ENCODE data around the gene IGF2R.

Gene IGF2R

DNA sequence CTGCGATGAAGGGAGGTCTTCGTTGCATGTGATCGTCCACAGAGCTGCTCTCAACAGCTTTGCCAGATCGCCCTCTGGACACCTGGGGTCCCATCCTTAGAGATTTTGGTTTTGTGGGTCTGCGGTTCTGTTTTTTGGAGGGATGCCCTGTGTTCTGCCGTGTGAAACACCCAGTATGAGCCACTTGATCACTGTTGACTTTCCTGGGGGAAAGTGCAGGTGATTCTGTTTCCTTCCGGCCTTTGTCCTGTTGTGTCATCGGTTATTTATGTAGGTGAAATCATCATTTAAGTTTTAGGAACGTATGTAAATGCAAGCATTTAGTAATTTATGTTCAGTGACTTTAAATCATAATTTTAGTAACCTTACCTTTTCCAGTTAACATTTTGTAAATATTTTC lies 96.3 kb downstream of the IGF2R start:
- H3K4me3 ChIP-seq (ENCODE audit: low read depth, low read length): no peak overlapping the region
- no peak for DNase-seq (ENCODE audit: low read depth)

- no peak for DNase-seq (ENCODE audit: low read depth)
- no peak overlapping the region for H3K4me3 ChIP-seq (ENCODE audit: low read depth, low read length)
Observed at GRCh38 chr6:160067564-160067963, 98.7 kb downstream of the IGF2R start.

- no peak for DNase-seq (ENCODE audit: low read depth)
- H3K4me3 ChIP-seq (ENCODE audit: low read depth, low read length): no peak overlapping the region
Observed at GRCh38 chr6:160068346-160068745, 99.5 kb downstream of the IGF2R start.

DNA sequence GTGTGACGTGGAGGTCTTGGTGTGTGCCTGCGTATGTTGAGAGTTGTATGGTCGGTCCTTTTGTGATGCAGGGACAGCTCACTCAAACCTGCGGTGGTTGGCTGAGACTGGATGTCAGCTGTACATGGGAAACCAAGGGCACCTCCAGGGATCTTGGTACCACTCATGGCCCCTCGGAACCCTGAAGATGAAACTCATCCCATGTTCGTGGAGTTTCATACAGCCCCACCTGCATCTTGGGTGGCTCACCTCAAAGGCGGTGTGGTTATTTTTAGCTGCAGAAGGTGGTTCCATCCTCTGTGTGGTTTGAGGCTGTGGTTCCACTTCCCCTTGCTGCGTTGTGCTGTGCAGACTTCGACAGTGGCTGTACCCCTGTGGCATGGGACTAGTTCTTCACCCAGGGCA lies 100.2 kb downstream of the IGF2R start:
- DNase-seq (ENCODE audit: low read depth): no peak
- H3K4me3 ChIP-seq (ENCODE audit: low read depth, low read length): no peak overlapping the region

DNA sequence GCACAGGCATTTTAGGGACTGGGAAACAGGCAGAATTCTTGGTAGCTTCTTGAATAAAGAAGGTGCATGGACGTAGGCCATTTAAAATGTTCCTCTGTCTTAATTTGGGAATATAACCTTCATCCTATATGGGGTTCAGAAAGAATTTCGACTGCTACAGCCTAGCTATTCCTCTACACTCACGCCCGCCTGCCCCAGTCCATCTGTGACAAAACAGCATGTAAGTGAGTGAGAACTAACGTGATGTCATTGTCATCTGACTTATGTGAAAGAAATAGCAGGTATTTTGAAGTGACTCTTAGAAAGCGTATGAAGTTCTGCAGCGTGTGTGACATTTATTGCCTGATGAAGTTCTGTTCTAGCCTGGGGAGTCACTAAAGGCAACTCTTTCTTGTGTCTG lies 100.6 kb downstream of the IGF2R start:
- H3K4me3 ChIP-seq (ENCODE audit: low read depth, low read length): no peak overlapping the region
- no peak for DNase-seq (ENCODE audit: low read depth)

- DNase-seq (ENCODE audit: low read depth): no peak
- no peak overlapping the region for H3K4me3 ChIP-seq (ENCODE audit: low read depth, low read length)
Observed at GRCh38 chr6:160070427-160070826, 101.5 kb downstream of the IGF2R start.

- no peak overlapping the region for H3K4me3 ChIP-seq (ENCODE audit: low read depth, low read length)
- DNase-seq (ENCODE audit: low read depth): no peak
Observed at GRCh38 chr6:160070831-160071230, 101.9 kb downstream of the IGF2R start.

- H3K4me3 ChIP-seq (ENCODE audit: low read depth, low read length): no peak overlapping the region
- DNase-seq (ENCODE audit: low read depth): no peak
Observed at GRCh38 chr6:160071805-160072690, 103.2 kb downstream of the IGF2R start.

DNA sequence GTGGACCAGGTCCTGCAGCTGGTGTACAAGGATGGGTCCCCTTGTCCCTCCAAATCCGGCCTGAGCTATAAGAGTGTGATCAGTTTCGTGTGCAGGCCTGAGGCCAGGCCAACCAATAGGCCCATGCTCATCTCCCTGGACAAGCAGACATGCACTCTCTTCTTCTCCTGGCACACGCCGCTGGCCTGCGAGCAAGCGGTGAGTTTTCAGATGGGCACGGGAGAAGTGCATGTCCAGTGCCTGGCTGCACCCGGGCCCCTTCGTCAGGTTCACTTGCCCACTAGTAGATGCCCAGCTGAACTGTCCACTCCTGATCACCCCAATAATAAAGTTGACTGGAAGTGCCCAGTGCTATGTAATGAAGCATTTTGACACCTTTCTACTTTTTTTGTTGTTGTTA lies 104.4 kb downstream of the IGF2R start:
- no peak overlapping the region for H3K4me3 ChIP-seq (ENCODE audit: low read depth, low read length)
- no peak for DNase-seq (ENCODE audit: low read depth)

- H3K4me3 ChIP-seq (ENCODE audit: low read depth, low read length): no peak overlapping the region
- no peak for DNase-seq (ENCODE audit: low read depth)
Observed at GRCh38 chr6:160076009-160076408, 107.1 kb downstream of the IGF2R start.

DNA sequence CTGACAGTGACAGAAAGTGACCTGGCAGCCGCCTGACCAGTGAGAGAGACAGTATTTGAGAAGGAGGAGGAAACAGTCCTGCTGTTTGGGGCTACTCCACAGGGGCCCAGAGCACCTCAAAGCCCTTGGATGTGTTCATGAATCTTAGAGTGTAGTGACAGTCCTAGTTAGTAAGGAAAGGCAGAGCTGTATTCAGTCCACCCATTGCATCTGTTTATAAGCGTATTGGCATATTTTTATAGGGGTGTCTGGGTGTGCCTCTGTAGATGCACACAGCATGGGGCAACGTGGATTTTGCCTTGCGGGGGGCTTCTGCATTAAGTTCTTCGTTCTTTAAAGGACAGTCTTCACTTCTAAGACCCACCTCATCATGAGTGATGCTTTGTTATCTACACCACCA lies 108.1 kb downstream of the IGF2R start:
- DNase-seq (ENCODE audit: low read depth): no peak
- no peak overlapping the region for H3K4me3 ChIP-seq (ENCODE audit: low read depth, low read length)

DNA sequence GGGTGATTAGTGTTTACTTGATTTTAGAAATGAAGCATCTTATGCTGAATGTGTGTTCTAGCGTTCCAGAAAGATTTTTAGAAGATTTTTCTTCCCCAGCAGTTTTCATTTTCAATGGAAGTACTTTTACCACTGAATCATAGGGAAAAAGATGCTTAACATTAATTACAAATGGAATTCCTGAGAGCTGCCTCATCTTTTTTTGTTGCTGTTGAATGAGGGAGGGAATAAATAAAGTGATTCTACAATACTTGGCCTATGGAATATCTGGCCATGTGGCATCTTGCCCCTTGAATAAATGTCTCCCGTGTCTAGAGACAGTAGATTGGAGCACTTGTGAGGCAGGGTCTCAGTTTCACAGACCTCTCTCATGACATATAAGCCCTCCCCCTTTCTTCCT lies 108.6 kb downstream of the IGF2R start:
- DNase-seq (ENCODE audit: low read depth): no peak
- H3K4me3 ChIP-seq (ENCODE audit: low read depth, low read length): no peak overlapping the region

DNA sequence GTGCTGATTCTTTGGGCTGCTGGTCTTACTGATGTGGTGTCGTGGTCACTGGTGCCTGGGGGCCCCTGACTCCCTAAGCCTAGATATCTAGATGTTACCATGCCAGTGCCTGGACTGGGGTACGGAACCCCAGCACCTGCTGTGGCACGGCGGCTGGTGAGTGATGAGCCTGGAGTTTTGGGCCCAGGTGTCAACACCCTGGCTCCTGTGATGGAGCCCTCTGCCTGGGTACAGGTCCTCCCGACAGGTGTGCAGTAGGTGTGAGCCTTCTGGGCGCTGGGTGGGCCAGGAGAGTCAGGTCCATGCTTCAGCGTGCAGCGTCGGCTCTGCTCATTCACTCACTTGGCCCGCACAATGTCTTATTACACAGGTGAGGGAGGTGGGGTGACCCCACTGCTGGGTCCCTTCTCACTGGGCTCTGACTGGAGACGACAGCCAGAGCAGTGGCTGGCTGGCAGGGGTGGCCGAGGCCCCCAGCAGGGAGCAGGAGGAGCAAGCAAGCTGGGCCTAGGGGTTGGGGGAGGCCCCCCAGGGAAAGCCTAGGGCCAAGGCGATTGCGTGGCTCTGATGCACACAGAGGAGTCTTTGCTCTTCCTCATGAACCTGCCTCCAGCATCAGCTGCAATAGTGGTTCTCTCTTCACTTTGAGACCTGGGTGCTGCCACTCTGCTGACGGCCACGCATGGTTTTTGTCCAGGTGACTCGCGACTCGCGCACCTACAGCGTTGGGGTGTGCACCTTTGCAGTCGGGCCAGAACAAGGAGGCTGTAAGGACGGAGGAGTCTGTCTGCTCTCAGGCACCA lies 110.2 kb downstream of the IGF2R start:
- no peak for DNase-seq (ENCODE audit: low read depth)
- H3K4me3 ChIP-seq (ENCODE audit: low read depth, low read length): no peak overlapping the region

DNA sequence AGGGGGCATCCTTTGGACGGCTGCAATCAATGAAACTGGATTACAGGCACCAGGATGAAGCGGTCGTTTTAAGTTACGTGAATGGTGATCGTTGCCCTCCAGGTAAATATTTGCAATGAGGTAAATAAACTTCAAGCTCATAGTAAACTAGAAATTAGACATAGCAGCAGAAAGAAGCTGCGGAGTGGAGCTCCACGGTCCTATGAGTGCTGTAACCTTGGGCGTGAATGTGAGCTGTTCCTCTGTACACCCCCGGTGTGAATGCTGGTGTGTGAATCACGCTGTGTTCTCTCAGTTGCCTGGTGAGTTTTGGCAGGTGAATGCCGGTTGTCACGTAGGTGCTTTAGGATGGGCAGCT lies 110.8 kb downstream of the IGF2R start:
- H3K4me3 ChIP-seq (ENCODE audit: low read depth, low read length): no peak overlapping the region
- no peak for DNase-seq (ENCODE audit: low read depth)

GRCh38 chr6:160080097-160080496 lies 111.2 kb downstream of the IGF2R start:
- DNase-seq (ENCODE audit: low read depth): no peak
- H3K4me3 ChIP-seq (ENCODE audit: low read depth, low read length): no peak overlapping the region

DNA sequence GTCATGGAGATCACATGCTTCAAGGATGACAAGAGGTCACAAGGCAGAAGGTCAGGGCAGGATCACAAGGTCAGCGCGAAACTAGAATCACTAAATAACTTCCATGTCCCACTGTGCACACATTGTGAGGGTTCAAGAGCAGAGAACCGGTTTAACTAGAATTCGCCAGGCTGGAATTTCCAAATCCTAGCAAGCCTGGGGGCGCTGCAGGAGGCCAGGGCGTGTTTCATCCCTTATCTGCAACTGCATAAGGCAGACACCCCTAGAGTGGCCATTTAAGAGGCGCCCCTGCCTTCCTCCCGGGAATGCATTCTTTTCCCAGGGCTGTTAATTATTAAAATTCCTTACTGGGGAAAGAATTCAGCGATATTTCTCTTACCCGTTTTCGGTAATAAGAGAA lies 112.5 kb downstream of the IGF2R start:
- H3K4me3 ChIP-seq (ENCODE audit: low read depth, low read length): no peak overlapping the region
- DNase-seq (ENCODE audit: low read depth): no peak

GRCh38 chr6:160082627-160083026 lies 113.7 kb downstream of the IGF2R start:
- no peak overlapping the region for H3K4me3 ChIP-seq (ENCODE audit: low read depth, low read length)
- no peak for DNase-seq (ENCODE audit: low read depth)

- no peak overlapping the region for H3K4me3 ChIP-seq (ENCODE audit: low read depth, low read length)
- DNase-seq (ENCODE audit: low read depth): no peak
Observed at GRCh38 chr6:160084198-160084776, 115.4 kb downstream of the IGF2R start.

GRCh38 chr6:160085226-160085625 lies 116.3 kb downstream of the IGF2R start:
- DNase-seq (ENCODE audit: low read depth): no peak
- H3K4me3 ChIP-seq (ENCODE audit: low read depth, low read length): no peak overlapping the region

DNA sequence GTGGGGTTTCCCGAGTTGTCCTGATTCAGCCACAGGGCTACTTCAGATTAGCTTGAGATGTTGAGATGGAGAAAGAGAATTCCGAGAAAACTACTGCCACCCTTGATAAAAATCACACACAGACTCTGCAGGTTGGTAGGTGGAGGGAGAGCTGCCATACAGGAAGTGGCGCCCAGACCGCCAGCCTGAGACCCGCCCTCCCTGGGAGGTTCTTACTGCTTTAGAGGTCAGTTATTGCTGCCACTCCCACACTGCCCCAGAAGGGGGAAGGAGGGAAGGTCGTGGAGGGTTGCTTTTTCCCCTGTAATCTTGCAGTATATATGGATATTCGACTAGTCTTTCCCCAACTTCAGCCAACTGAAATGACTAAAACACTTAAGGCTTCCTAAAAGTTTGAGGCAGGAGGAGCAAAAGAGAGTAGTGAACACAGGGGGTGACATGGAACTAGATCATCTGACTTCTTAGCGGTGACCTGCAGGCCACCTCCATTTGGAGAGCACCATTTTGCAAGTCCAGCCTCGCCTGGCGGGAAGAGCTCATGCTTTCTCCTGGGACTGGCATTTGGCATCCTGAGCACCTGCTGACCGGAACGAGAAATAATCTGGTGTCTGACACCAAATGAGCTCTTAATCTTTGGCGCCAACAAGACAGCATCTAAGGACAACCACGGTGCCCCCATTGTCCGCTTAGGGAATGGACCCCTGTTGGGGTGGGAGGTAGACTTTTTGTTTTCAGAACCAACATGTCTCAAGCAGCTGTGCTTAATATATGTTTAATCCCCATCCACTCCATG lies 117.0 kb downstream of the IGF2R start:
- H3K4me3 ChIP-seq (ENCODE audit: low read depth, low read length): no peak overlapping the region
- DNase-seq (ENCODE audit: low read depth): no peak

Measured in skeletal muscle cell (primary cell).